CD4-positive, alpha-beta memory T cell (primary cell): ENCODE data around the gene NPIPA1. TPM values are rescaled to one million over a fixed set of nuclear protein-coding genes. Genes with fewer than 3 reads are reported as not detected.
"Not testable (repeated sequence)": the region's sequence is repeated elsewhere in the genome, so short reads cannot be mapped to it uniquely, and the experiment has no call there.

Experiments
- CTCF ChIA-PET: fragments of 350-600 bp; sonication (Branson Sonifier 250); formaldehyde crosslinking; loops from one replicate; lab custom pipeline; 2021; ENCODE audit warnings: inconsistent platforms; ENCODE audit not compliant: partially characterized antibody; lab: Charles Lee
- POLR2A ChIA-PET: fragments of 350-600 bp; sonication (Branson Sonifier 250); formaldehyde crosslinking; loops from one replicate; lab custom pipeline; 2021; ENCODE audit not compliant: partially characterized antibody; lab: Charles Lee
- DNase-seq, 5 donors: peaks; one replicate each; pipeline versions ENCODE4 v3.0.0 to v3.0.0-alpha.2; 2020 to 2022; ENCODE audit warnings: mixed read lengths in 1 of 5
- H3K27ac ChIP-seq: one replicate; pipeline ENCODE4 v1.7.0; 2013; ENCODE audit warnings: low read depth, low read length
- H3K27me3 ChIP-seq: 2 replicates; pipeline ENCODE4 v1.7.0; 2013; ENCODE audit warnings: mild to moderate bottlenecking, low read length, moderate library complexity; ENCODE audit not compliant: insufficient read depth
- H3K36me3 ChIP-seq: 2 replicates; pipeline ENCODE4 v1.7.0; 2013; ENCODE audit warnings: mild to moderate bottlenecking, low read length, moderate library complexity; ENCODE audit not compliant: insufficient read depth
- H3K4me1 ChIP-seq: 2 replicates; pipeline ENCODE4 v1.7.0; 2013; ENCODE audit warnings: mild to moderate bottlenecking, low read length, moderate library complexity; ENCODE audit not compliant: insufficient read depth
- H3K4me3 ChIP-seq, 2 donors: one replicate each; pipeline ENCODE4 v1.7.0; 2013; ENCODE audit warnings: low read length in 2 of 2, mild to moderate bottlenecking in 1 of 2
- H3K9me3 ChIP-seq, 2 donors: one replicate each; pipeline ENCODE4 v1.7.0; 2013; ENCODE audit warnings: low read length in 2 of 2, control low read depth in 1 of 2; ENCODE audit not compliant: control insufficient read depth in 1 of 2
- H3K27ac Mint-ChIP-seq, 7 donors: one replicate each; pipeline ENCODE4 v1.8.0; 2020 to 2021; ENCODE audit warnings: mixed read lengths in 7 of 7, mild to moderate bottlenecking in 6 of 7, inconsistent platforms in 3 of 7, moderate library complexity in 3 of 7
- H3K27me3 Mint-ChIP-seq, 2 donors: one replicate each; pipeline ENCODE4 v1.8.0; 2020 to 2021; ENCODE audit warnings: mixed read lengths in 2 of 2
- H3K36me3 Mint-ChIP-seq, 2 donors: one replicate each; pipeline ENCODE4 v1.8.0; 2020 to 2021; ENCODE audit warnings: mixed read lengths in 2 of 2, inconsistent platforms in 1 of 2, mild to moderate bottlenecking in 1 of 2
- H3K4me1 Mint-ChIP-seq, 4 donors: one replicate each; pipeline ENCODE4 v1.8.0; 2020 to 2021; ENCODE audit warnings: mixed read lengths in 4 of 4, mild to moderate bottlenecking in 1 of 4
- H3K4me3 Mint-ChIP-seq, 8 donors: one replicate each; pipeline ENCODE4 v1.8.0; 2020 to 2021; ENCODE audit warnings: mixed read lengths in 8 of 8, mild to moderate bottlenecking in 7 of 8, moderate library complexity in 6 of 8, inconsistent platforms in 3 of 8
- H3K9me3 Mint-ChIP-seq, 8 donors: one replicate each; pipeline ENCODE4 v1.8.0; 2020 to 2021; ENCODE audit warnings: mixed read lengths in 8 of 8, mild to moderate bottlenecking in 5 of 8, inconsistent platforms in 3 of 8, moderate library complexity in 1 of 8
- intact Hi-C: fragments of 100-400 bp; cut with micrococcal nuclease; formaldehyde crosslinking; loops from one replicate; pipeline ENCODE4 v1.15.1; 2023
- polyA plus RNA-seq, 2 donors: library from polyadenylated mRNA; unstranded; fragments of 300-500 nt; fragmentation: Illumina TruSeq; gene quantifications; one replicate each; pipeline ENCODE4 v1.2.3, GENCODE V29; 2021
- total RNA-seq, 2 experiments: library from RNA; stranded (reverse); gene quantifications; one replicate each; pipeline ENCODE4 v1.2.3, GENCODE V29; 2021

The NPIPA1 gene
- total and polyA plus RNA-seq, 4 experiments from 2014 or later = 9.1 to 149 (median 143) TPM; not detected in 1

DNA sequence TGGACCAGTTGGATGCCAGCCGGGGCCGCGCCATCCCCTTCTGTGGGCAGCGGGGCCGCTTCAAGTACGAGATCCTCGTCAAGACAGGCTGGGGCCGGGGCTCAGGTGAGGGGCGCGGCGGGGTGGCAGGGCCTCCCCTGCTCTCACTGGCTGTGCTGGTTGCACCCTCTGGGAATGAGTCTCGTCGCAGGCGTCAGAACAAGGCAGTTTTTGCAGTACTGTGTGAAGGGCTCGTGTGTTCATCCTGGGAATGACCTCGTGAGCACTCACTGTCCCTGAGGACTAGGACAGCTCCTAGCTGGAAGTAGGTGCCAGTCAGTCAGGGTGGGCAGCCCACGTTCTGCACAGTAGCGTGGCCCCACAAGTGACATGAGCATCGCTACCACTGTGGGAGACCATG is 6.3 kb upstream of the NPIPA1 start:
- H3K36me3 Mint-ChIP-seq, H3K9me3 ChIP-seq, POLR2A ChIA-PET, H3K4me3 ChIP-seq, intact Hi-C loops, H3K9me3 Mint-ChIP-seq, H3K27me3 ChIP-seq, H3K4me3 Mint-ChIP-seq, H3K27me3 Mint-ChIP-seq, CTCF ChIA-PET, H3K4me1 ChIP-seq, H3K27ac Mint-ChIP-seq, H3K4me1 Mint-ChIP-seq, H3K36me3 ChIP-seq, H3K27ac ChIP-seq, DNase-seq: not testable (repeated sequence)

DNA sequence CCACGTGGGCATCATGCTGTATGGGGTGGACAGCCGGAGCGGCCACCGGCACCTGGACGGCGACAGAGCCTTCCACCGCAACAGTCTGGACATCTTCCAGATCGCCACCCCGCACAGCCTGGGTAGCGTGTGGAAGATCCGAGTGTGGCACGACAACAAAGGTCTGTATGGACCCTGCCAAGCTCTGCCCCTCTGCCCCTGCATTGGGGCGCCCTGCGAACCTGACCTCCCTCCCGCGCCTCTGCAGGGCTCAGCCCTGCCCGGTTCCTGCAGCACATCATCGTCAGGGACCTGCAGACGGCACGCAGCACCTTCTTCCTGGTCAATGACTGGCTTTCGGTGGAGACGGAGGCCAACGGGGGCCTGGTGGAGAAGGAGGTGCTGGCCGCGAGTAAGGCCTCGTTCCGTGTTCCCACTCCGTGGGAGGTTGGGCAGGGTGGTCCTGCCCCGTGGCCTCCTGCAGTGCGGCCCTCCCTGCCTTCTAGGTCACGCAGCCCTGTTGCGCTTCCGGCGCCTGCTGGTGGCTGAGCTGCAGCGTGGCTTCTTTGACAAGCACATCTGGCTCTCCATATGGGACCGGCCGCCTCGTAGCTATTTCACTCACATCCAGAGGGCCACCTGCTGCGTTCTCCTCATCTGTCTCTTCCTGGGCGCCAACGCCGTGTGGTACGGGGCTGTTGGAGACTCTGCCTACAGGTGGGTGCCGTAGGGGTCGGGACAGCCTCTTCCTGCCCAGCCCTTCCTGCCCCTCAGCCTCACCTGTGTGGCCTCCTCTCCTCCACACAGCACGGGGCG is 4.5 kb upstream of the NPIPA1 start:
- H3K27me3 ChIP-seq, H3K4me3 Mint-ChIP-seq, intact Hi-C loops, H3K4me1 ChIP-seq, H3K27ac Mint-ChIP-seq, H3K27me3 Mint-ChIP-seq, CTCF ChIA-PET, H3K36me3 Mint-ChIP-seq, POLR2A ChIA-PET, H3K36me3 ChIP-seq, DNase-seq, H3K27ac ChIP-seq, H3K4me1 Mint-ChIP-seq, H3K9me3 Mint-ChIP-seq, H3K4me3 ChIP-seq, H3K9me3 ChIP-seq: not testable (repeated sequence)

DNA sequence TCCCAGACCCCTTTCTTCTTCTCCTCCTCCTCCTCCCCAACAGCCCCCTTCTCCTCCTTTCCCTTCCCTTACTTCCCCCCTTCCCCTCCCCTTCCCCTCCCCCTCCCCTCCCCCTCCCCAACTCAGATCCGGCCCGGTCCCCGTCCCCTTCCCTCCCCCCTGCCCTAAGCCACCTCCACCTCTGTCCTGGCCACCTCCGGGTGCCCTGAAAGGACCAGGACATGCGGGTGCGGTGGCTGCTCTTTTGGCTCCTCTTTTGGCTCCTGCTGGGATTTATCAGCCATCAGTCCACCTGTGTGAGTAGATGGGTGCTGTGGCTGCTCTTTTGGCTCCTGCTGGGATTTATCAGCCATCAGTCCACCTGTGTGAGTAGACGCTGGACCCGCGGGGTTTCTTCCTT is 751 bp downstream of the NPIPA1 start:
- H3K9me3 Mint-ChIP-seq, DNase-seq, H3K4me1 Mint-ChIP-seq: not testable (repeated sequence)

DNA sequence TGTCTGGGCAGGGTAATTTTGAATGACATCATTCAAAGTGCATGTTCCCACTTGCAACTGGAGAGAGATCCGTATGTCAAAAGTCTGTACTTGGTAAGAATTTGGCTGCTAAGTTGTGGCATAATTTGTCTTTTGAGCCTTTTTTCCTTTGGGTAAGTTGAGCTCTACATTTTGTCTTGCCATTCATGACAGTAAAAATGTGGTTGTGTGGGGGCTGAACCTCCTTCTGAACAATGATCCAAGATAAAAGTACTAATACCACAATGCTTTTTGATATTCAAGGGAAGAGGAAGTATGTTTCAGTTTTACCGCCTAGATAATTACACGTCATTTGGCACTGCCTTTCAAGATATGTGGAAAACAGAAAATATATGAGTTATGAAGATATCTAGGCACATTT is 5.4 kb downstream of the NPIPA1 start:
- DNase-seq = peak in 2 of 5 donors; percentile 14 to 15

More for the DNA sequence above, 751 bp downstream of the NPIPA1 start:
- H3K4me1 ChIP-seq, H3K36me3 Mint-ChIP-seq, POLR2A ChIA-PET, H3K4me3 Mint-ChIP-seq, CTCF ChIA-PET, H3K27ac ChIP-seq, H3K4me3 ChIP-seq, H3K36me3 ChIP-seq, H3K27me3 Mint-ChIP-seq, H3K27ac Mint-ChIP-seq, H3K9me3 ChIP-seq, intact Hi-C loops, H3K27me3 ChIP-seq: not testable (repeated sequence)

DNA sequence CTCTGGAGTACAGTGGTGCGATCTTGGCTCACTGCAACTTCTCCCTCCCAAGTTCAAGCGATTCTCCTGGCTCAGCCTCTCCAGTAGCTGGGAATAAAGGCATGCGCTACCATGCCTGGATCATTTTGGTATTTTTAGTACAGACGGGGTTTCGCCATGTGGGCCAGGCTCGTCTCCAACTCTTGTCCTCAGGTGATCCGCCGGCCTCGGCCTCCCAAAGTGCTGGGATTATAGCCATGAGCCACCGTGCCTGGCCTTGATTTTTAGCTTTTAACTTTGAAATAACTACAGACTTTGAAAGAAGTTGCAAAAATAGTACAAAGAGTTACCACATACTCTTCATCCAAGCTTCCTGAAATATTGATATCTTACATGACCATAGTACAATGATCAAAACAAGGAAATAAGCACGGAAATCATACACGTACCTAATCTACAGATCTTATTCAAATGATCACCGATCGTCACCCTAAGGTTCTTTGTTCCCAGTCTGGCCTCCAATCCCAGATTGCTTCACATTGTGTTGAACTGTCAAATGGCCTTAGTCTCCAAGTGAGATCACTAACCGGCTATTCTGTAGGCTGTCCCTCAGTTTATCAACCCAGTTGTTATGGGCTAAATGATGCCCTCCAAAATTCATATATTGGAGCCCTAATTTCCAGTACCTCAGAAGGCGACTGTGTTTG is 18.4 kb downstream of the NPIPA1 start:
- peaks cover 2% of the 10 kb centered on the region in 2 donors for H3K27me3 Mint-ChIP-seq
- H3K4me1 ChIP-seq = no peaks in the 10 kb centered on the region
- no peaks in the 10 kb centered on the region for H3K36me3 ChIP-seq
- ChIA-PET POLR2A (no interaction called here), CTCF (interaction anchor here (0.7 kb wide), 1 partner anchor 113 kb away, joined by 3 read pairs; no protein-coding TSS in a partner anchor)
- H3K4me1 Mint-ChIP-seq = no peaks in the 10 kb centered on the region
- no peaks in the 10 kb centered on the region for H3K36me3 Mint-ChIP-seq
- no peaks in the 10 kb centered on the region for H3K9me3 ChIP-seq
- no peak overlapping the region for H3K27ac ChIP-seq
- intact Hi-C loops = no loop called here
- no peaks in the 10 kb centered on the region for H3K9me3 Mint-ChIP-seq
- H3K27ac Mint-ChIP-seq = no peak overlapping the region
- H3K27me3 ChIP-seq = no peaks in the 10 kb centered on the region
- no peak overlapping the region for H3K4me3 ChIP-seq
- no peak for DNase-seq
- H3K4me3 Mint-ChIP-seq = no peak overlapping the region

More for the DNA sequence above, 5.4 kb downstream of the NPIPA1 start:
- H3K9me3 ChIP-seq, H3K4me1 Mint-ChIP-seq, H3K9me3 Mint-ChIP-seq, H3K4me1 ChIP-seq, H3K27me3 Mint-ChIP-seq, intact Hi-C loops, POLR2A ChIA-PET, H3K4me3 Mint-ChIP-seq, H3K27ac ChIP-seq, CTCF ChIA-PET, H3K36me3 Mint-ChIP-seq, H3K36me3 ChIP-seq, H3K27ac Mint-ChIP-seq, H3K27me3 ChIP-seq, H3K4me3 ChIP-seq: not testable (repeated sequence)

DNA sequence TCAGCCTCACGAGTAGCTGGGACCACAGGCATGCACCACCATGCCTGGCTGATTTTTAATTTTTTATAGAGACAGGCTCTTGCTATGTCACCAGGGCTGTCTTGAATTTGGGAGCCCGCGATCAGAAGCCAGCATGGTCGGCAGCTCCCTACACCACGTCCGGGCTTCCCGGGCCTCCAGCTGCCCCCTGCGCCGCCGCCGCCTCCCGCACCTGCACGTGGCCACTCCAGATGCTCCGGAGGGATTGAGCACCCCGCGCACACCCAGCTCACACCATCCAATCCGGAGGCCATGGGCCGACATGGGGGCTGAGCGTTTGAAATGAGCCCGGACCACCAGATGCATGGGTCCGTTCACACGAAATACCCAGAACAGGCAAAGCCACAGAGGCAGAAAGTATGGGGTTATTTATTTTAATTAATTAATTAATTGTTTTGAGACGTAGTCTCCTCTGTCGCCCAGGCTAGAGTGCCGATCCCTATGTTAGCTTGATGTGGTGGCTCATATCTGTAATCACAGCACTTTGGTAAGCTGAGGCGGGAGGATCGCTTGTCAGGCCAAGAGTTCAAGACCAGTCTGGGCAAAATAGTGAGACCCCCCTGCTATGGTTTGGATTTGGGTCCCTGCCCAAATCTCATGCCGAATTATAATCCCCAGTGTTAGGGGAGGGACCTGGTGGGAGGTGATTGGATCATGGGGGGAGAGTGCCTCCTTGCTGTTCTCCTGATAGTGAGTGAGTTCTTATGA is 20.5 kb downstream of the NPIPA1 start:
- Histone ChIP-seq H3K36me3 (no peaks in the 10 kb centered on the region), H3K4me3 (no peak overlapping the region), H3K9me3 (no peaks in the 10 kb centered on the region), H3K4me1 (no peaks in the 10 kb centered on the region), H3K27me3 (no peaks in the 10 kb centered on the region), H3K27ac (no peak overlapping the region)
- H3K36me3 Mint-ChIP-seq = peaks cover 0 to 2% of the 10 kb centered on the region in 2 donors
- no peak overlapping the region for H3K27ac Mint-ChIP-seq
- POLR2A ChIA-PET = no interaction called here
- peaks cover 2 to 12% of the 10 kb centered on the region in 2 donors for H3K27me3 Mint-ChIP-seq
- intact Hi-C loops = no loop called here
- H3K9me3 Mint-ChIP-seq = peaks cover 0 to 2% (median 0%) of the 10 kb centered on the region in 8 donors
- no peak for DNase-seq
- CTCF ChIA-PET = no interaction called here
- no peaks in the 10 kb centered on the region for H3K4me1 Mint-ChIP-seq
- H3K4me3 Mint-ChIP-seq = no peak overlapping the region

DNA sequence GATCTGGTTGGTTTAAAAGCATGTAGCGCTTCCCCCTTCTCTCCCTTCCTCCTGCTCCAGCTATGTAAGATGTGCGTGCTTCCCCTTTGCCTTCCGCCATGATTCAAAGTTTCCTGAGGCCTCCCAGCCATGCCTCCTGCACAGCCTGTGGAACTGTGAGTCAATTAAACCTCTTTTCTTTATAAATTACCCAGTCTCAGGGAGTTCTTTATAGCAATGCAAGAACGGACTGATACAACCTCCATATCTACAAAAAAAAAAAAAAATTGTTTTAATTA is 21.0 kb downstream of the NPIPA1 start:
- H3K27me3 ChIP-seq = no peaks in the 10 kb centered on the region
- H3K4me1 Mint-ChIP-seq = no peaks in the 10 kb centered on the region
- peaks cover 0 to 7% (median 2%) of the 10 kb centered on the region in 8 donors for H3K9me3 Mint-ChIP-seq
- DNase-seq = no peak
- no peaks in the 10 kb centered on the region for H3K36me3 ChIP-seq
- no peaks in the 10 kb centered on the region for H3K9me3 ChIP-seq
- peaks cover 2 to 14% of the 10 kb centered on the region in 2 donors for H3K27me3 Mint-ChIP-seq
- ChIA-PET POLR2A (no interaction called here), CTCF (no interaction called here)
- H3K27ac Mint-ChIP-seq = no peak overlapping the region
- H3K27ac ChIP-seq = no peak overlapping the region
- H3K36me3 Mint-ChIP-seq = peaks cover 0 to 7% of the 10 kb centered on the region in 2 donors
- no peak overlapping the region for H3K4me3 ChIP-seq
- no peak overlapping the region for H3K4me3 Mint-ChIP-seq
- intact Hi-C loops = no loop called here
- no peaks in the 10 kb centered on the region for H3K4me1 ChIP-seq
